Activated CD8-positive, alpha-beta memory T cell treated with anti-CD3 and anti-CD28 coated beads for 48 hours (primary cell): Measurements from ENCODE around the gene SLC6A18.
"Not testable (repeated sequence)": the region's sequence is repeated elsewhere in the genome, so short reads cannot be mapped to it uniquely, and the experiment has no call there.

Experiments
- DNase-seq, 3 experiments: peaks; one replicate each; pipeline ENCODE4 v3.0.0-alpha.2; 2020; ENCODE audit warnings: low read depth in 2 of 3, low spot score in 2 of 3

SLC6A18 gene

DNA sequence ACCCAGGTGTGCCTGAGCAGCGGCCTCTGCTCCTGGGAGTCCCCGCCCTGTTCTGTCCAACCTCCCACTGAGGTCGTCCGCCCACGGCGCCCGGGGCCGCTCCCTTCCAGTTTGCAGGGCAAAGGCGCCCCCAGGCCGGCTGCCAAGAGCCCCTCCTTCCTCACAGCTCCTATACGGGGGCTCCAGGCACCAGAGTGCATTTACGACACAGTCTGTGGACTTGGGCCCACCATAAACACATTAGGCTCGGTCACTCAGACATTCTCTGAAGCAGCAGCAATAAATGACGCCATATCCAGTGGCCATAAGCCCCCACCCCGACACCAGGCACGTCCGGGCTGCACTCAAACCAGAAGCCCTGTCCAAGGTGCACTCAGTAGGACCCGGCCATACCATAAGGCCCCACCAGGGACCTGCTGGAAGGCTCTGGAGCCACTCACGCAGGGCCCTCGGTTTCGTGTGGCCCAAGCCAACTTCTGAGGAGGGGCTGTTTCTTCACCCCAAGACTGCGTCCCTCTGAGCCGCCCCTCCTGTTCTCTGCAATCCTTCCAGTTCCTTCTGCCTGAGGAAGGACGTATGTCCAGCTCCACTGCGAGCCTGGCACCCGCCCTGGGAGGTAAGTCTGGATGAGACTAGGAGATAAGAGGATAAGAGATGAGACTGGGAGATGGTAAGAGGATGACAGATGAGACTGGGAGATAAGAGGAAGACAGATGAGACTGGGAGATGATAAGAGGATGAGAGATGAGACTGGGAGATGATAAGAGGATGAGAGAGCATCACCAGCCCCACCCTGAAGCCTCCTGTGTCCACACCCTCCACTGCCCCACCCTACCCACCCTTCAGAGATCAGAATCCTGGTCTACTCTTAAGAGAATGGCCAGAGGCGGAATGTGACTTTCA is 26.7 kb downstream of the SLC6A18 start:
- no peak for DNase-seq

DNA sequence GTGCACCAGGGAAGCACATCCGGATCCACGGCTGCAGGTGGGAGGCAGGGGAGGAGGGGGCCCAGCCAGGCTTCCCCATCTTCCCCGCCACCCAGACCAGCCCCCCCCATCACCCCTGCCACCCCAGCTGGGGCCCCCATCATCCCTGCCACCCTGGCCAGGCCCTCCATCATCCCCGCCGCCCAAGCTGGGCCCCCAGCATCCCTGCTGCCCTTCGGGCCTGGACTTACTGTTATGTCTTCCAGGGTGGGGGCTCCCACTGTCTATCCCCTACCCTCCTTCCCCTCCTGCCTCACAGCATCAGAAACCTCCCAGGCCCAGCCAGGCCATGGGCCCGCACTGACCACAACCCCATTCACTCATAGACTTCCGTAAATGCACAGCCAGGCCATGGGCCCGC is 27.5 kb downstream of the SLC6A18 start:
- no peak for DNase-seq

DNA sequence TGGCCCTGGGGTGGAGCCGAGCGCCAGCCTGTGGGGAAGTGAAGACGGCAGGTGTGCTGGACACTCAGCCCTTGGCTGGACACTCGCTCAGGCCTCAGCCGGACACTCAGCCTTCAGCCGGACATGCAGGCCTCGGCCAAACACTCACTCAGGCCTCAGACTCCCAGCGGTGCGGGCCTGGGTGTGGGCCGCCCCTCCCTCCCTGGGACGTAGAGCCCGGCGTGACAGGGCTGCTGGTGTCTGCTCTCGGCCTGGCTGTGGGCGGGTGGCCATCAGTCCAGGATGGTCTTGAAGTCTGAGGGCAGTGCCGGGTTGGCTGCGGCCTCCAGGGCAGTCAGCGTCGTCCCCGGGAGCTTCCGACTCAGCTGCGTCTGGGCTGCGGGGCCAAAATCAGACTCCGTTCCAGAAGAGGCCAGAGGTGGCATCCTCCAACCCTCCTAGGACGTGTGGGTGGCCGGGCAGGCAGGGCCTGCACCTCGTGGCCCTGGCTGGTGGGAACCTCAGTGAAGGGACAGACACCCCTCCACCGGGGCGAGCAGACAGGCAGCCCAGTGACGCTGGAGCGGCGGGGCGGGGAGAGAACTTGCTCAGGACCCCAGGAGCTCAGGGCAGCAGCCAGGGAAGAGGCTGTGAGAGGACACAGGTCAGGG is 28.4 kb downstream of the SLC6A18 start:
- no peak for DNase-seq

DNA sequence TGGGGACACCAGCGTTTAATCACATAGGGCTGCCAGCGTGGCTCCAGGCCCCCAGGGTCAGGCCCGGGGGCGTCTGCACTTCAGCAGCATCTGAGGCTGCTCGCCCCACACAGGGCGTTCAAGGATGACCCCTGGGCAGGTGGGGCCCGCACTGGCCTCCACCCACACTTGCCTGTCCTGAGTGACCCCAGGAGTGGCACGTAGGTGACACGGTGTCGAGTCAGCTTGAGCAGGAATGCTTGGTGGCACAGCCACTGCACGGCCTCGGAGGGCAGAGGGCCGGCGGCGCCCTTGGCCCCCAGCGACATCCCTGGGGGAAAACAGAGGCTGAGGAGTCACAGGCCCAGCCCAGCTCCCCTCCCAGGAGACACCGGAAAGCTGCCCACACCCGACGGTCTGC is 29.0 kb downstream of the SLC6A18 start:
- no peak for DNase-seq

GRCh38 chr5:1255081-1255561 is 29.9 kb downstream of the SLC6A18 start:
- DNase-seq = peak in 1 of 3 experiments; percentile 6

- no peak for DNase-seq
Observed at GRCh38 chr5:1256776-1257175, 31.6 kb downstream of the SLC6A18 start.

DNA sequence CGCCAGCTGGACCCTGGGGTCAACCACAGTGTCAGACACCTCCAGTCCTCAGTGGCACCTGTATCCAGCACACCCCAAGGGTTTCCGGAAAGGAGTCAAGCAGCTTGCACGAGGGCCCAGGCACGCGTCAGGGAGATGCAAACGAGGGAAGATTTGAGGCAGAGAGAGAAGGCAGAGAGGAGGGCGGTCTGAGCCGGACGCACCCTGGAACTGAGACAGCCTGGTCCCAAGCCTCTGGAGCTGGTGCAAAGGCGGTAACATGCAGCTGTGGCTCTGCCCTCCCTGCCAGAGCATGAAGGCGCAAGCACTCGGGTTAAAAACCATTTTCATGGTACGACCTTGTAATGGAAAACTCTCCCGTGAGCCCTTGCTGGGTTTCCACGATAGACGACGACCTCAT is 32.2 kb downstream of the SLC6A18 start:
- no peak for DNase-seq

DNA sequence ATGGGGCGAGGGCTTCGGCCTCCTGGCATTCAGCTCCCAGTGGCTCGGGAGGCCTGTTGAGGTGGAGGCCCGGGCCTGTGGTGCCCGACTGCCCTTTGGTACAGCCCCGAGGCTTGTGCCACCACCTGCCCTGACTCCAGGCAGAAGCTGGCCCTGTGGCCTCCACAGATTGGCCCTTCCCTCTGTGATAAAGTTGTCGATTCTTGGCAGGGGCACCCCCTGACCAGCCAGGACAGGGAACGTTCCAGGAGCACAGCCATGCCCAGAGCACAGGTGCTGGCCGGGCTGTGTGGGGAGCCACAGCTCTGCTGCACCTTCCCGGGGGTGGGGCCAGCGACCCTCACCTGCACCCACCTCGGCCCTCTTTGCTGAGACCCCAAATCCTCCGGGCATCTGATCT is 32.7 kb downstream of the SLC6A18 start:
- DNase-seq = no peak

DNA sequence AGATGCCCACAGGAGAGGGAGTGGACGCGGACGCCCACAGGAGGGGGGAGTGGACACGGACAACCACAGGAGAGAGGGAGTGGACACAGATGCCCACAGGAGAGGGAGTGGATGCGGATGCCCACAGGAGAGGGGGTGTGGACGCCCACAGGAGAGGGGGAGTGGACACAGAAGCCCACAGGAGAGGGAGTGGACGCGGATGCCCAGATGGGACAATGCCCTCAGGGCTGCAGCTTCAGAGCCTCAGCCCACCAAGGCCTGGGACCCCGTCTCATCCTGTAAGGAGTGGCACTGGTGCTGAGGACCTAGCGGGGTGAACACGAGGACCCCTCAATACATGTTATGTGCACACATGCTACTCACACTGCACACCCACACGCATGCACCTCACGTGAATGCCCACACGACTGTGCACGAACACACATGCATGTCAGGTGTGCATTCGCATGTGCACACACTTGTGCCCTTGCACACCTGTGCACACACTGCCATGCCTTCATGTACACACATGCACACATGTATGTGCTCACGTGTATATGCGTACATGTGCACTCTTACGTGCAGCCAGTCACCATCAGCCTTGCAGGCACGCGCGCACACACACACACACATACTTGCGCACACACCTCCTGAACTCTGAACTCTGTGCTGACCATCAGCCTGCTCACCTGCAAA is 34.8 kb downstream of the SLC6A18 start:
- DNase-seq = no peak

DNA sequence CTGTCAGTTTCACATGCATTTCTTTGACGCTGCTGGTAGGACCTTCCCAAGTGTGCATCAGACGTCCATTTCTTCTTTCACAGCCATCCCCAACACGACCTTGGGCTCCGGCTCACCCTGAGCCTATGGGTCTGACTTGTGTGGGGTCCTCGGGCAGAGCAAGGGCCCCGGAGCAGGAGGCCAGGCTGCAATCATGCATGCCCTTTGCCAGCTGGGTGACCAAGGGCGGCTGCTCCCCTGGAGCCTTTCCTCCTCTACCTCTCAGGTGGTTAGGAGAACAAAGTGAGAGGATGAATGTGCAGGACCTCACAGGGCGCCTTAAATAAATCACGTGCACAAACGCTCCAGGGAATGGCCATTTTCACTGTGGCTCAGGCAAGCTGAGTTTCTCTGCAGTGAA is 36.5 kb downstream of the SLC6A18 start:
- no peak for DNase-seq

GRCh38 chr5:1262381-1262780 is 37.2 kb downstream of the SLC6A18 start:
- DNase-seq = no peak

DNA sequence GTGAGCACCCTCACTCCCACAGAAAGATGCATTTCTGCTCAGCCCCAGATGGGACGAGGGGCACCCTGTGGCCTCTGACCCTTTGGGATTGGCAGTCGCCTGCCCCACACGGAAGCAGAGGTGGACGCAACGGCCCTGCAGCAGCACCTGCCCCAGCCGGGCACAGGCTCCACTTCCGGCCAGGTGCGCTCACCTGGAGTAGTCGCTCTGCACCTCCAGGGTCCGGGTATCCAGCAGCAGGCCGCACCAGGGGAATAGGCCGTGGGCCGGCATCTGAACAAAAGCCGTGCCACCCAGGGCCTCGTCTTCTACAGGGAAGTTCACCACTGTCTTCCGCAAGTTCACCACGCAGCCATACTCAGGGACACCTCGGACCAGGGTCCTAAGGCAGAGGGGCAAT is 39.0 kb downstream of the SLC6A18 start:
- DNase-seq = no peak

GRCh38 chr5:1265026-1265425 is 39.8 kb downstream of the SLC6A18 start:
- no peak for DNase-seq

DNA sequence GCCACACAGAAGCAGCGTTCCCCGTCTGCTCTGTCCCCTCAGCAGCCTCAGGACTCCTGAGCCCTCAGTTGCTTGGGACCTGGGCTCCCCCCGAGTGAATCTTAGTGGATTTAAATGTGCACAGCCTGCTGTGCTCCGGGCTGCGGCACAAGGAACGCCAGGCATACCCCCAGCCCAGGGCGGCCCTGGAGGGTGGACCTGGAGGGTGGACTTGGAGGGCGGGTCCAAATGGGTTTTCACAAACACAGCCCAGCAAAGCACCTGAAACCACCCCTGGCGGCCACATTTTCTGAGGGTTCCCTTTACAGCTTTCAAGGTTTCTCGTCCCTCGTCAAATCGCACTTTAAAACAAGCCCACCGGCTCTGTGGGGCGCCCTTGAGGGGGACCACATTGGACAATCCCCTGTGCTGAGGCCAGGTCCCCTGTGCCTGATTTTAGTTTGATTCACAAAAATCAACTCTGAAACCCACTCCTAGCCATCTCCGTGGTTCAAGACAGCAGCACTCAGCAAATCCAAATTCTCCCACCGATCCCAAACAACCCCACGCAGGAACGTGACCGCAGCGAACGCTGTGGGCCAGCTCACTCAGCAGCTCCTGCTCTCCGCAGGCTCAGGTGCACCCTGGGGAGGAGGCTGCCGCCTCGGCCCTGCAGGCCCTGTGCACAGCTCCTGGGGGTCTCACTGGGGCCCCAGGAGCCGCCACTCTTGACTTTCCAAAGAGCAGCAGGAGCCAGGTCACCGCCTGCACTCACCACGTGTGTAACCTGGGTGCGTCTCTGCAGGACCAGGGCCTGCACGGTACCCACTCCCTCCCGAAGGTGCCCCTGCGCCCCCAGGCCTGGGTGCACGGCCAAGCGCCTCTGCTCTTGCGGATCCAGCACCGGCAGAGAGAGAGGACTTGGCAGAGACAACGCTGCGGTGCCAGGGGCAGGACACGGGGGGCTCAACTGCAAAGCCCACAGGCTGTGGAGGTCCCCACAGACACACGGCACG is 40.6 kb downstream of the SLC6A18 start:
- DNase-seq = no peak

DNA sequence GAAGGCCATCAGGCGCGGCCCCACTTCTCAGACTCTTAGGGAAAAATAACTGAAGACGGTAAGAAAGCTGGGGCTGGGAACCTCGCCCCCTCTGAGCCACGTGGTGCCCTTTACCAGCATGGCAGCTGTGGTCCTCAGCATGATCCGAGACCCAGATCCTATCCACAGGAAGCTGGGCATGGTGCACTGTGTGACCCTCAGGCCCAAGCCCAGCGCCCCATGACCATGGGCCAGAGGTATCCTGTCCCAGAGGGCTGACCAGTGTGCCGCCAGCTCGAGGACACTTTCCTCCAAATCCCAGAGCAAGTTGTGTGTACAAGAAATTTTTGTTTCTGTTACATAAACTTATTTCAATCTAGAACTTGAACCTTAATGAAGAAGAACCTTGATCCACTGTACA is 41.6 kb downstream of the SLC6A18 start:
- no peak for DNase-seq

DNA sequence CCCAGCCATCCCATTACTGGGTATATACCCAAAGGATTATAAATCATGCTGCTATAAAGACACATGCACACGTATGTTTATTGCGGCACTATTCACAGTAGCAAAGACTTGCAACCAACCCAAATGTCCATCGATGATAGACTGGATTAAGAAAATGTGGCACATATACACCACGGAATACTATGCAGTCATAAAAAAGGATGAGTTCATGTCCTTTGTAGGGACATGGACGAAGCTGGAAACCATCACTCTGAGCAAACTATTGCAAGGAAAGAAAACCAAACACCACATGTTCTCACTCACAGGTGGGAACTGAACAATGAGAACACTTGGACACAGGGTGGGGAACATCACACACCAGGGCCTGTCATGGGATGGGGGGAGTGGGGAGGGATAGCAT is 42.3 kb downstream of the SLC6A18 start:
- DNase-seq = not testable (repeated sequence)

GRCh38 chr5:1268056-1268455 is 42.9 kb downstream of the SLC6A18 start:
- DNase-seq = no peak

DNA sequence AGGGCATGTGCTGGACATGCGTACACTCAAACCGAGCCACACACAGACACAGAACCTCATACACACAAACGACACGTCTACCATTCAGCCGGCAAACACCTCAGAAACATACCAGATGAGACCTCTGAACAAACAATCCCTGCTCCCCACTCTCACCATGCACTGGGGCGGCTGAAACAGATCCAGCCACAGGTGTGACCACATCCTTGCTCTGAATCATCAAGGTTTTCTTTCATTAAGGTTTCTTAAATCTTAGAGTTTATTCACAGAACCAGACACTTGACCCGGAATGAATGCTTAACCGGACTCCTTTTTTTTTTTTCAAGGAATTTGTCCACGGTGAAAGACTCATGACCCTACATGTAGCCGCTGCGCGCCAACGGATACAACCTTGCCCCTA is 43.5 kb downstream of the SLC6A18 start:
- peak in 1 of 3 experiments; percentile 10 for DNase-seq

- DNase-seq = no peak
Observed at GRCh38 chr5:1270426-1270825, 45.2 kb downstream of the SLC6A18 start.
